HG02852 (cell line): ENCODE data around the gene P3H2.
"Not testable (repeated sequence)": the region's sequence is repeated elsewhere in the genome, so short reads cannot be mapped to it uniquely, and the experiment has no call there.

Experiments used
- ATAC-seq: cut with Tn5 transposase; IDR thresholded peaks from one replicate; pipeline ENCODE4 v1.9.1; 2021; ENCODE audit warnings: mild to moderate bottlenecking, moderate library complexity; ENCODE audit not compliant: unreplicated experiment

P3H2 gene

GRCh38 chr3:190120269-190121060, at the start of gene P3H2:
Gene P3H2, minus strand, starts transcription at chr3:190120897. Its CDS starts 166 bp downstream, at chr3:190120731.
- peak; percentile 85 for ATAC-seq

DNA sequence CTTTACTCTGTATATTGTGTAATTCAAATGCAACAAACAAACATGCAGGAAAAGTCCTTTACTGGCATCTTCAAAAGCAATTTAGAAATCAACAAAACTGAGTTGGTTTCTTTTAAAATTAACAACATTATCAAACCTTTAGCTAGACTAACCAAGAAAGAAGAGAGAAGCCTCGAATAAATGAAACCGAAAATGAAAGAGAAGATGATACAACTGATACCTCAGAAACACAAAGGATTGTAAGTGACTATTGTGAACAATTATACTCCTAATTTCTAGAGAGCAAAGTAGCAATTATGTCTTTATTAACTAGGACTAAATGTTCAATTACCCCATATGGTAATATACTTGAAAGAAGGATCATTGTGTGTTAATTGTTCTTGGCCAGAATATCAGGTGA, 49.2 kb upstream of the P3H2 start:
- peak; percentile 60 for ATAC-seq

DNA sequence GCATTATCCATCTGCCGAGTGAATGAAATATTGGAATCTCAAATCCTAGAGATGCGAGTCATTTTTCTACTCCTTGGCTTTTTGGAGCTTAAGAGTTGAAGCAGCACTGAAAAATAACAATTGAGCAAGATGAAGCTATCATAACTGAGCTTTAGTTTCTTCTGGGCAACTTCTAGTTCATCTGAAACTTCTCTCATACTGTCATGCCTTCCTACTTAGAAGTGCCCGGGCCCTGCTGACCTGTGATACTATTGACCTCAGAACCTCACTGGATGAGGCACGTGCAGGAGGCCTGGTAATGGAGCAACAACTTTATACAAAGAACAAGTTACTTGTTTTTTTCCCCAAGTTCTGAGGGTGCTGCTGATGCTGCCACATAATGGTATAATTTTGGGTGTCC, 48.5 kb upstream of the P3H2 start:
- ATAC-seq = peak; percentile 24

- ATAC-seq = no peak
These were observed 47.4 kb upstream of the P3H2 start for GRCh38 chr3:190167936-190168680.

DNA sequence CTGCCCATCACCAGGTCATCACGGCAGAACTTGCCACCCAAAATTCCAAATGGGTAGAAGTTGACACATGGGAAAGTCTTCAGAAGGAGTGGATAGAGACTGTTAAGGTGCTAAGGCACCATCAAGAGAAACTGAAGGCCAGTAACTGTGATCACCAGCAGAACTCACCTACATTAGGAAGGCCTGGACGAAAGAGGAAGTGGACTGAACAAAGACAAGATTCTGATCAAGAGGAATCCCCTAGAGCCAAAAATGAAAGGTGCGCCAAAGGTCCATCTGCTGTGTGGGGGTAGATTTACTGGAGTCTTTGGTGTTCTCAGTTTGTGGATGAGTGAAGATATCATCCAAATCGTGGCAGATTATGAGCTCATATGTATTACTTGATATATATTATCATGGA, 46.3 kb upstream of the P3H2 start:
- ATAC-seq = peak; percentile 67

GRCh38 chr3:190165253-190165652, 44.6 kb upstream of the P3H2 start:
- no peak for ATAC-seq

DNA sequence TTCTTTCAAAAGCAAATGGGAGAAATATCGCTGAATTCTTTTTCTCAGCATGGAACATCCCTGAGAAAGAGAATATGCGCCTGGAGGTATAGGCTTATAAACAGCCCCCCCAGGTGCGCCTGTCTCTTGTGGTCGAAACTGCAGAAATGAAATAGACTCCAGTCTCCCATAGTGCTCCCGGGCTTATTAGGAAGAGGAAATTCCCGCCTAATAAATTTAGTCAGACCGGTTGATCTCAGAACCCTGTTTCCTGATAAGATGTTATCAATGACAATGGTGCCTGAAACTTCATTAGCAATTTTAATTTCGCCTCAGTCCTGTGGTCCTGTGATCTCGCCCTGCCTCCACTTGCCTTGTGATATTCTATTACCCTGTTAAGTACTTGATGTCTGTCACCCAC, 41.3 kb upstream of the P3H2 start:
- ATAC-seq = not testable (repeated sequence)

GRCh38 chr3:190159902-190160435, 39.3 kb upstream of the P3H2 start:
- no peak for ATAC-seq

- ATAC-seq = no peak
These were observed 37.6 kb upstream of the P3H2 start for GRCh38 chr3:190158261-190158660.

GRCh38 chr3:190155752-190156151, 35.1 kb upstream of the P3H2 start:
- ATAC-seq = no peak

GRCh38 chr3:190150681-190151080, 30.0 kb upstream of the P3H2 start:
- no peak for ATAC-seq

DNA sequence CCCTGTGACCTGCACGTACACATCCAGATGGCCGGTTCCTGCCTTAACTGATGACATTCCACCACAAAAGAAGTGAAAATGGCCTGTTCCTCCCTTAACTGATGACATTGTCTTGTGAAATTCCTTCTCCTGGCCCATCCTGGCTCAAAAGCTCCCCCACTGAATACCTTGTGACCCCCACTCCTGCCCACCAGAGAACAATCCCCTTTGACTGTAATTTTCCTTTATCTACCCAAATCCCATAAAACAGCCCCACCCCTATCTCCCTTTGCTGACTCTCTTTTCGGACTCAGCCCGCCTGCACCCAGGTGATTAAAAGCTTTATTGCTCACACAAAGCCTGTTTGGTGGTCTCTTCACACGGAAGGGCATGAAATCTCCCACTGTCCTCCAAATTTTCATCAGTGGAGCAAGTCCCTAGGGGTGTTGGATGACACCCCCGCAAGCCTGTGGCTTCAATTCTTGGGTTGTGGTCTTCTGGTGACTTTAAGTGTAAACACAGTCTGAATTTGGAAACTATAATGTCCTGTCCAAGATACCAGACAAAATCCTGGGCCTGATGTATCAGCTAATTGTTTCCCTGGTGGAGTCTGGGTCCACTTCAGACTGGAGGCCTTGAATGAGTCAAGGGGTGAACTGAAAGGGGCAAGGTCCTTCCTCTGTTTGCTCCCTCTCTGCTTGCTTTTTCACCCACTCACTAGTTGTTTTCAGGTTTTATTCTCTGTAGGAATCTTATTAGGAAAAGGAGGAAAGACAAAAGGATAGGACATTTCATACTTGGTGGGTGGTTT, 29.3 kb upstream of the P3H2 start:
- not testable (repeated sequence) for ATAC-seq

GRCh38 chr3:190144793-190145192, 24.1 kb upstream of the P3H2 start:
- ATAC-seq = not testable (repeated sequence)

- no peak for ATAC-seq
These were observed 21.3 kb upstream of the P3H2 start for GRCh38 chr3:190142041-190142440.

DNA sequence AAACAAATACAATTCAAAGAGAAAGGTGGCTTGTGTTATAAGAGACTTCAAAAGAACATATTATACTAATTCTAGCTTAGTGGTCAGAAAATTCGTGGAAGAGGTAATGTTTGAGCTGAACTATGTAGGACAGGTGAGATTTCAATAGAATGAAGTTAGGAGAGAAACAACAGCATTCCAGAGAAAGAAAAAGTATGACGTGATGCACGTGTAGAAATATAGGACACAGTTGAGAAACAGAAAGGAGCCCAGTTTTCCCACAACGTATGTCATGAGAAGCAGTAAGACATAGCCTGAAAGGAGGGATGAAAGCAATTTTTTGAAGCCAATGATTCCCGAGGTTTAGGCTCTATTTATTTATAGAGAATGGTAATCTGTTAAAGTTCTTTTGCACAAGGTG, 18.7 kb upstream of the P3H2 start:
- ATAC-seq = no peak

GRCh38 chr3:190132371-190132770, 11.7 kb upstream of the P3H2 start:
- no peak for ATAC-seq

DNA sequence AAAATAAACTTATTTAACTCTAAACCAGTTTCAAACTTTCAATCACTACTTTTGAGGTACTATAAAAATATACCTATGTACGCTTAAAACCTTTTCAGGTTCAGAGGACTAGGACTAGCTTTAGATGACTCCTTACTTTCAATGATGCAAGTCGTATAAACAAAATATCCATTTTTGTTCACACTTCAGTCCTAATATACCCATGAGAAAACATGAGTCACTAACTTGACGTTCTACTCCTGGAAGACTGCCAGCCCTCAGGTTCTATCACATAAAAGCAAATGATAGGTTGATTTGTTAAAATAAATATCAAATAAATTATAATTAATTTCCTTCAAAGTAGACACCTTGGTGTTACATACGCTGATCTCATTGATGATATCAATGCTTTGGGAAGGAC, 10.6 kb upstream of the P3H2 start:
- no peak for ATAC-seq

GRCh38 chr3:190130696-190131095, 10.0 kb upstream of the P3H2 start:
- ATAC-seq = no peak

GRCh38 chr3:190130037-190130436, 9.3 kb upstream of the P3H2 start:
- no peak for ATAC-seq

- no peak for ATAC-seq
These were observed 7.1 kb upstream of the P3H2 start for GRCh38 chr3:190127797-190128196.

DNA sequence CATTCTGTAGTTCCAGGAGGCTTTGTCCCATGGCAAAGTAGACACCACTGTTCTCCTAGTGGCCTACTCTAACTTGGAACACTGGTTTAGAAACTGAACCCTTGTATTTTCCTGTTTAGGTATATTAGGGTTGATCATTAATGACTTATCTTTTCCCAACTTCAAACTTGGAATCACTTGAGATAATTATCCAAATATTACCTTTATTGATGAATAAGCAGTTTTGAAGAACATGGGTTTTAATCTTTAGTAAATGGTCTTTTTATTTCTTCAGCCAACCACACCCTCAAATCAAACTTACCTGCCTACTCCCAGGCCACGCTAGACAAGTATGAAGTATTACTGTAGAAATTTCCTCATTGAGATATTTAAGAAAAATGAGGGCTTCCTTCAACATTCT, 6.5 kb upstream of the P3H2 start:
- ATAC-seq = no peak
